ENCODE data around the gene ATIC. TPM values are rescaled to one million over a fixed set of nuclear protein-coding genes. Genes with fewer than 3 reads are reported as not detected.

The ATIC gene
- total and polyA plus RNA-seq, 9 donors, result 20.8 to 126 (median 63.7) TPM

DNA sequence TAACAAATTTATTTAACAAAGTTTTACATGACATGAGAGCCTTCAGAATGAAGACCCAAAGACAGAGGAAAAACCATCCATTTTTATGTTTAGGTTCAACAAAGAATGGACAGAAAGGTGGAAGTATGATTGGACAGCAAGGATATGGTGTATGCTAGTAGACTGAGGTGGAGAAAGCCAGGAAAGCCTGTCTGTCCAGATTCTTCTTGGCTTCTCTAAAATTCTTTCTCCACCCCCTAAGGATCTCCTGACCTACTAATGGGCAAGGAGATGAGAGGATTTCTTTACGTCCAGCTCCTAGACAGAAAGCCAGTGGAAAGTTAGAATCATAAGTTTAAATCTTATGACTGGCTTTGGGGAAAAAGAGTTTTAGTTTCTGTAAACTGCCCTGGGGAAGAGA is 3.0 kb downstream of the ATIC start:
- WGBS, 3 donors, result 71 to 82% (median 78%) methylated on average over 1 of the region's 1 CpG
- Histone ChIP-seq H3K36me3 (no peaks in the 10 kb centered on the region), H3K4me1 (ENCODE audit: insufficient read depth) (peaks cover 5% of the 10 kb centered on the region), H3K9me3 (no peaks in the 10 kb centered on the region), H3K27ac (no peak overlapping the region), H3K4me3 (no peak overlapping the region), H3K27me3 (no peaks in the 10 kb centered on the region)
- intact Hi-C loops (cut with DNase I), result no loop called here
- no peak for TF ChIP-seq POLR2A (IDR thresholded peaks at IDR 0.05)
- TF ChIP-seq, protein P1, sequence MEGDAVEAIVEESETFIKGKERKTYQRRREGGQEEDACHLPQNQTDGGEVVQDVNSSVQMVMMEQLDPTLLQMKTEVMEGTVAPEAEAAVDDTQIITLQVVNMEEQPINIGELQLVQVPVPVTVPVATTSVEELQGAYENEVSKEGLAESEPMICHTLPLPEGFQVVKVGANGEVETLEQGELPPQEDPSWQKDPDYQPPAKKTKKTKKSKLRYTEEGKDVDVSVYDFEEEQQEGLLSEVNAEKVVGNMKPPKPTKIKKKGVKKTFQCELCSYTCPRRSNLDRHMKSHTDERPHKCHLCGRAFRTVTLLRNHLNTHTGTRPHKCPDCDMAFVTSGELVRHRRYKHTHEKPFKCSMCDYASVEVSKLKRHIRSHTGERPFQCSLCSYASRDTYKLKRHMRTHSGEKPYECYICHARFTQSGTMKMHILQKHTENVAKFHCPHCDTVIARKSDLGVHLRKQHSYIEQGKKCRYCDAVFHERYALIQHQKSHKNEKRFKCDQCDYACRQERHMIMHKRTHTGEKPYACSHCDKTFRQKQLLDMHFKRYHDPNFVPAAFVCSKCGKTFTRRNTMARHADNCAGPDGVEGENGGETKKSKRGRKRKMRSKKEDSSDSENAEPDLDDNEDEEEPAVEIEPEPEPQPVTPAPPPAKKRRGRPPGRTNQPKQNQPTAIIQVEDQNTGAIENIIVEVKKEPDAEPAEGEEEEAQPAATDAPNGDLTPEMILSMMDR (IDR thresholded peaks at IDR 0.05), result no peak
- TF ChIP-seq EP300 (IDR thresholded peaks at IDR 0.05), result no peak
- DNase-seq, result no peak

DNA sequence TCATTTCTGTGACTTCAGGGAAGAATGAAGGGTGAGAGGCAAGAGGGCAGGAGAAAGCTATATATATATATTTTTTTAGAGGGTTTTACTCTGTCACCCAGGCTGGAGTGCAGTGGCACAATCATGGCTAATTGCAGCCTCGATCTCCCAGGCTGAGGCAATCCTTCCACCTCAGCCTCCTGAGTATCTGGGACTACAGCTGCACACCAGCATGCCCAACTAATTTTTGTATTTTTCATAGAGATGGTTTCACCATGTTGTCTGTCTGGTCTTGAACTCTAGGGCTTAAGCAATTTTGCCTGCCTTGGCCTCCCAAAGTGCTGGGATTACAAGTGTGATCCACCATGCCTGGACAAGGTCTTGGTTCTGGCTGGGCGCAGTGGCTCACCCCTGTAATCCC is 3.4 kb downstream of the ATIC start:
- Histone ChIP-seq H3K36me3 (no peaks in the 10 kb centered on the region), H3K4me3 (no peak overlapping the region), H3K4me1 (ENCODE audit: insufficient read depth) (peaks cover 5% of the 10 kb centered on the region), H3K27me3 (no peaks in the 10 kb centered on the region), H3K9me3 (no peaks in the 10 kb centered on the region), H3K27ac (no peak overlapping the region)
- intact Hi-C loops (cut with DNase I), result no loop called here
- 96 to 100% (median 98%) methylated on average over 2 of the region's 2 CpGs for WGBS, 3 donors
- TF ChIP-seq POLR2A (IDR thresholded peaks at IDR 0.05) (no peak), EP300 (IDR thresholded peaks at IDR 0.05) (no peak)
- TF ChIP-seq, protein P1 (IDR thresholded peaks at IDR 0.05), result no peak
- no peak for DNase-seq

DNA sequence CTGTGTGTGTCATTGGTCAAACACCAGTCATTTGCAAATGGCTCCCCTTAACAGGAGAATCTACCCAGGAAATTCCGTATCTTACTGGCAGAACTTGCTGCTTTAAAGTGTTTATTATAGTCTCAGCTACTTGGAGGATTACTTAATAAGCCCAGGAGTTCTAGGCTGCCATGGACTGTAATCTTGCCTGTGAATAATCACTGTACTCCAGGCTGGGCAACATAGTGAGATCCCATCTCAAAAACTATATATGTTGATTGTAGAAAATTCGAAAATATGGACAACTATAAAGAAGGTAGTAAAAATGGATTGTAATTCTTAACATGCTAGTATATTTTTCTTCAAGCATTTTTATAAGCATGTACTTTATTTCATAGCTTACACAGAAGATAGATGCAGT is 4.5 kb downstream of the ATIC start:
- intact Hi-C loops (cut with DNase I), result no loop called here
- Histone ChIP-seq H3K4me3 (no peak overlapping the region), H3K36me3 (no peaks in the 10 kb centered on the region), H3K4me1 (ENCODE audit: insufficient read depth) (peaks cover 5% of the 10 kb centered on the region), H3K27me3 (no peaks in the 10 kb centered on the region), H3K27ac (no peak overlapping the region), H3K9me3 (no peaks in the 10 kb centered on the region)
- WGBS, 3 donors, result 86 to 94% (median 92%) methylated on average over 2 of the region's 2 CpGs
- TF ChIP-seq EP300 (IDR thresholded peaks at IDR 0.05) (no peak), POLR2A (IDR thresholded peaks at IDR 0.05) (no peak)
- DNase-seq, result no peak

DNA sequence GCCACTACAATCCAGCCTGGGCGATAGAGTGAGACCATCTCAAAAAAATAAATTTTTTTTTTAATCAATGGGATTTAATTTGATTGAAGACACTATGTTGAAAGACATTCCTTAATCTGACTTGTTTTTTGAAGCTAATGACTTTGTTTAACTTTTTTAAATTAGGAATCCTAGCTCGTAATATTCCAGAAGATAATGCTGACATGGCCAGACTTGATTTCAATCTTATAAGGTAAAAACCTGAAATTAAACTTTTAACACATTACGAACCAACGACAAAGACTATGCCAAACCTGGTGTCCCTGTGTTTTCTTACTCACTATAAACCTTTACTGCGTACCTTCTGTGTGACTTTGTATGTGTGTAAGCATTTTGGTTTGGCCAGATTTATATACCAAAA is 7.6 kb downstream of the ATIC start:
- H3K9me3 ChIP-seq, result no peaks in the 10 kb centered on the region
- no peak for DNase-seq
- WGBS, 3 donors, result 96 to 97% (median 96%) methylated on average over 5 of the region's 5 CpGs
- TF ChIP-seq, protein P1 (IDR thresholded peaks at IDR 0.05), result no peak
- TF ChIP-seq EP300 (IDR thresholded peaks at IDR 0.05) (no peak), POLR2A (IDR thresholded peaks at IDR 0.05) (no peak)
- H3K27ac ChIP-seq, result no peak overlapping the region
- no peaks in the 10 kb centered on the region for H3K27me3 ChIP-seq
- H3K36me3 ChIP-seq, result no peaks in the 10 kb centered on the region
- intact Hi-C loops (cut with DNase I), result no loop called here
- H3K4me3 ChIP-seq, result no peak overlapping the region
- H3K4me1 ChIP-seq (ENCODE audit: insufficient read depth), result no peaks in the 10 kb centered on the region

DNA sequence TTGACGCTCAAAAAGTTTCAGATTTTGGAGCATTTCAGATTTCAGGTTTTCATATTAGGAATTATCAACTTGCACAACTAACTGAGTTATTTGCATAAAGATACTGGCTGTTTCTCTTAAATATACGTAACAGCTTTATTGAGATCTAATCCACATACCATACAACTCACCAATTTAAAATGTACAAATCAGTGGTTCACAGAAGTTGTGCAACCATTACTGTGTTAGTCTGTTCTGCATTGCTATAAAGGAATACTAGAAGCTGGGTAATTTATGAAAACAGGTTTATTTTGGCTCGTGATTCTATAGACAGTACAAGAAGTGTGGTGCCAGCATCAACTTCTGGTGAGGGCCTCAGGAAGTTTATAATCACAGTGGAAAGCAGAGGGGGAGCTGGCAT is 8.2 kb downstream of the ATIC start:
- Histone ChIP-seq H3K9me3 (no peaks in the 10 kb centered on the region), H3K4me1 (ENCODE audit: insufficient read depth) (no peaks in the 10 kb centered on the region), H3K27me3 (no peaks in the 10 kb centered on the region), H3K36me3 (no peaks in the 10 kb centered on the region), H3K27ac (no peak overlapping the region), H3K4me3 (no peak overlapping the region)
- DNase-seq, result no peak
- intact Hi-C loops (cut with DNase I), result no loop called here
- no peak for TF ChIP-seq EP300 (IDR thresholded peaks at IDR 0.05)
- TF ChIP-seq POLR2A (IDR thresholded peaks at IDR 0.05), result no peak
- TF ChIP-seq, protein P1 (IDR thresholded peaks at IDR 0.05), result no peak
- 91 to 95% (median 92%) methylated on average over 3 of the region's 3 CpGs for WGBS, 3 donors

Measured in ovary (tissue), 9 donors.